ENCODE measurements around the gene HOXD10.

The HOXD10 gene

GRCh38 chr2:176147210-176147799 lies 30.7 kb downstream of the HOXD10 start:
- in situ Hi-C loops (cut with HindIII; ENCODE audit: low sequenced_read_pairs): loop anchor here (5.0 kb wide), 1 partner anchor 45 kb away; no protein-coding TSS in a partner anchor

GRCh38 chr2:176147800-176148496 lies 31.4 kb downstream of the HOXD10 start:
- in situ Hi-C loops (cut with HindIII; ENCODE audit: low sequenced_read_pairs): loop anchor here (5.0 kb wide), 1 partner anchor 44 kb away; no protein-coding TSS in a partner anchor

- in situ Hi-C loops (cut with HindIII; ENCODE audit: low sequenced_read_pairs): loop anchor here (5.0 kb wide), 1 partner anchor 43 kb away; no protein-coding TSS in a partner anchor
Observed at GRCh38 chr2:176148751-176149421, 32.3 kb downstream of the HOXD10 start.

GRCh38 chr2:176149481-176149938 lies 32.9 kb downstream of the HOXD10 start:
- in situ Hi-C loops (cut with HindIII; ENCODE audit: low sequenced_read_pairs): loop anchor here (5.0 kb wide), 1 partner anchor 43 kb away; no protein-coding TSS in a partner anchor

GRCh38 chr2:176149939-176150583 lies 33.5 kb downstream of the HOXD10 start:
- in situ Hi-C loops (cut with HindIII; ENCODE audit: low sequenced_read_pairs): loop anchor here (5.0 kb wide), 1 partner anchor 42 kb away; no protein-coding TSS in a partner anchor

GRCh38 chr2:176150584-176151441 lies 34.2 kb downstream of the HOXD10 start:
- in situ Hi-C loops (cut with HindIII; ENCODE audit: low sequenced_read_pairs): no loop called here

GRCh38 chr2:176151442-176152287 lies 35.1 kb downstream of the HOXD10 start, which contains the start of gene HOXD4:
Gene HOXD4, plus strand, starts transcription at chr2:176151550. Its CDS starts 84 bp downstream, at chr2:176151634.
- in situ Hi-C loops (cut with HindIII; ENCODE audit: low sequenced_read_pairs): no loop called here

GRCh38 chr2:176152350-176153181 lies 36.0 kb downstream of the HOXD10 start:
- in situ Hi-C loops (cut with HindIII; ENCODE audit: low sequenced_read_pairs): no loop called here

GRCh38 chr2:176154576-176155252 lies 38.1 kb downstream of the HOXD10 start:
- in situ Hi-C loops (cut with HindIII; ENCODE audit: low sequenced_read_pairs): no loop called here

- in situ Hi-C loops (cut with HindIII; ENCODE audit: low sequenced_read_pairs): no loop called here
Observed at GRCh38 chr2:176155356-176156044, 38.9 kb downstream of the HOXD10 start.

GRCh38 chr2:176156301-176156806 lies 39.8 kb downstream of the HOXD10 start:
- in situ Hi-C loops (cut with HindIII; ENCODE audit: low sequenced_read_pairs): no loop called here

GRCh38 chr2:176156807-176157498 lies 40.4 kb downstream of the HOXD10 start, which contains the start of gene HOXD3:
Gene HOXD3, plus strand, starts transcription at chr2:176157307. Its CDS starts 11,808 bp downstream, at chr2:176169115.
- in situ Hi-C loops (cut with HindIII; ENCODE audit: low sequenced_read_pairs): no loop called here

GRCh38 chr2:176157499-176158185 lies 41.1 kb downstream of the HOXD10 start:
- in situ Hi-C loops (cut with HindIII; ENCODE audit: low sequenced_read_pairs): no loop called here

- in situ Hi-C loops (cut with HindIII; ENCODE audit: low sequenced_read_pairs): no loop called here
Observed at GRCh38 chr2:176158186-176158591, 41.6 kb downstream of the HOXD10 start.

- in situ Hi-C loops (cut with HindIII; ENCODE audit: low sequenced_read_pairs): no loop called here
Observed at GRCh38 chr2:176158855-176159662, 42.5 kb downstream of the HOXD10 start.

Measured in endothelial cell of hepatic sinusoid (primary cell).